Measurements from ENCODE around the gene KMT2A. TPM values are rescaled to one million over a fixed set of nuclear protein-coding genes. Genes with fewer than 3 reads are reported as not detected.

Gene KMT2A
- total RNA-seq, result 18.4 and 32.8 TPM in 2 replicates

GRCh38 chr11:118435893-118436624 lies at the start of gene KMT2A:
TSS of gene KMT2A (plus strand) at chr11:118436492. CDS start at chr11:118436513, 21 bp downstream.

GRCh38 chr11:118401151-118401879 lies 35.0 kb upstream of the KMT2A start, which contains the start of gene ATP5MG:
TSS of gene ATP5MG (plus strand) at chr11:118401606. CDS start at chr11:118401666, 60 bp downstream.

GRCh38 chr11:118527109-118527508 lies 90.8 kb downstream of the KMT2A start, which contains the start of gene TTC36:
TSS of gene TTC36 (plus strand) at chr11:118527474. CDS start at chr11:118527495, 21 bp downstream.

GRCh38 chr11:118530683-118531596 lies 94.6 kb downstream of the KMT2A start, which contains the start of gene TMEM25:
TSS of gene TMEM25 (plus strand) at chr11:118531192. CDS start at chr11:118531802, 610 bp downstream.

GRCh38 chr11:118572061-118572980 lies 136.0 kb downstream of the KMT2A start, which contains the start of gene ARCN1:
TSS of gene ARCN1 (plus strand) at chr11:118572409. CDS start at chr11:118572548, 139 bp downstream.

Other genes with a start within 250 kb of the KMT2A start
- not detected in 2 replicates for gene JAML, start 211.5 kb upstream of the KMT2A start, total RNA-seq
- 0.19 and 0.66 TPM in 2 replicates for gene MPZL3, start 184.1 kb upstream of the KMT2A start, total RNA-seq
- 0.56 and 2.0 TPM in 2 replicates for gene MPZL2, start 172.2 kb upstream of the KMT2A start, total RNA-seq
- gene CD3E, start 131.8 kb upstream of the KMT2A start, total RNA-seq, result not detected in 2 replicates
- gene CD3D, start 93.8 kb upstream of the KMT2A start, total RNA-seq, result not detected in 2 replicates
- gene CD3G, start 92.1 kb upstream of the KMT2A start, total RNA-seq, result not detected in 2 replicates
- gene UBE4A, start 76.9 kb upstream of the KMT2A start, total RNA-seq, result 40.4 and 45.0 TPM in 2 replicates
- 107 and 135 TPM in 2 replicates for gene ATP5MG, start 34.9 kb upstream of the KMT2A start, total RNA-seq
- gene TTC36, start 91.0 kb downstream of the KMT2A start, total RNA-seq, result 0.26 and 0.37 TPM in 2 replicates
- 4.6 and 8.0 TPM in 2 replicates for gene TMEM25, start 94.7 kb downstream of the KMT2A start, total RNA-seq
- gene IFT46, start 129.4 kb downstream of the KMT2A start, total RNA-seq, result 32.8 and 41.7 TPM in 2 replicates
- 185 and 203 TPM in 2 replicates for gene ARCN1, start 135.9 kb downstream of the KMT2A start, total RNA-seq
- gene PHLDB1, start 171.1 kb downstream of the KMT2A start, total RNA-seq, result 112 and 117 TPM in 2 replicates
- gene TREH, start 243.2 kb downstream of the KMT2A start, total RNA-seq, result not detected in 2 replicates

Data from aortic smooth muscle cell (primary cell).